GM12873 (cell line): Measurements from ENCODE around the gene NT5DC2.

Experiments
- TF ChIP-seq, protein P1 (sequence below): IDR thresholded peaks from 2 replicates; pipeline ENCODE4 v1.5.1; 2012; ENCODE audit warnings: low read depth, mild to moderate bottlenecking, moderate library complexity, low read length, control low read depth; ENCODE audit not compliant: insufficient read depth; ENCODE audit errors: missing control alignments

NT5DC2 gene

DNA sequence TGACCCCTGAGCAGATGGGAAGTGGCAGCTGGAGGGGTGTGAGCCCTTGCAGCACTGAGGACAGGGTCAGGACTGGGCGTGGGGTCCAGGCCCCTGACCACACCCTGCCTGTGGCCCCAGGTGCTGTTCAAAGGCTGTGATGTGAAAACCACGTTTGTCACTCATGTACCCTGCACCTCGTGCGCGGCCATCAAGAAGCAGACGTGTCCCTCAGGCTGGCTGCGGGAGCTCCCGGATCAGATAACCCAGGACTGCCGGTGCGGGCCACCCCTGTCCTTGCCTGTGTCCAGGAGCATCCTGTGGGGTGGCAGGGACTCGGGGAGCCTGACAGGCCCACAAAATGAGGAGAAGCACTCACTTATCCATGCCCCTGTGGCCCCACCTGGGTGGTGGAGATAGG lies 32.6 kb downstream of the NT5DC2 start:
- TF ChIP-seq, protein P1, sequence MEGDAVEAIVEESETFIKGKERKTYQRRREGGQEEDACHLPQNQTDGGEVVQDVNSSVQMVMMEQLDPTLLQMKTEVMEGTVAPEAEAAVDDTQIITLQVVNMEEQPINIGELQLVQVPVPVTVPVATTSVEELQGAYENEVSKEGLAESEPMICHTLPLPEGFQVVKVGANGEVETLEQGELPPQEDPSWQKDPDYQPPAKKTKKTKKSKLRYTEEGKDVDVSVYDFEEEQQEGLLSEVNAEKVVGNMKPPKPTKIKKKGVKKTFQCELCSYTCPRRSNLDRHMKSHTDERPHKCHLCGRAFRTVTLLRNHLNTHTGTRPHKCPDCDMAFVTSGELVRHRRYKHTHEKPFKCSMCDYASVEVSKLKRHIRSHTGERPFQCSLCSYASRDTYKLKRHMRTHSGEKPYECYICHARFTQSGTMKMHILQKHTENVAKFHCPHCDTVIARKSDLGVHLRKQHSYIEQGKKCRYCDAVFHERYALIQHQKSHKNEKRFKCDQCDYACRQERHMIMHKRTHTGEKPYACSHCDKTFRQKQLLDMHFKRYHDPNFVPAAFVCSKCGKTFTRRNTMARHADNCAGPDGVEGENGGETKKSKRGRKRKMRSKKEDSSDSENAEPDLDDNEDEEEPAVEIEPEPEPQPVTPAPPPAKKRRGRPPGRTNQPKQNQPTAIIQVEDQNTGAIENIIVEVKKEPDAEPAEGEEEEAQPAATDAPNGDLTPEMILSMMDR = no peak

DNA sequence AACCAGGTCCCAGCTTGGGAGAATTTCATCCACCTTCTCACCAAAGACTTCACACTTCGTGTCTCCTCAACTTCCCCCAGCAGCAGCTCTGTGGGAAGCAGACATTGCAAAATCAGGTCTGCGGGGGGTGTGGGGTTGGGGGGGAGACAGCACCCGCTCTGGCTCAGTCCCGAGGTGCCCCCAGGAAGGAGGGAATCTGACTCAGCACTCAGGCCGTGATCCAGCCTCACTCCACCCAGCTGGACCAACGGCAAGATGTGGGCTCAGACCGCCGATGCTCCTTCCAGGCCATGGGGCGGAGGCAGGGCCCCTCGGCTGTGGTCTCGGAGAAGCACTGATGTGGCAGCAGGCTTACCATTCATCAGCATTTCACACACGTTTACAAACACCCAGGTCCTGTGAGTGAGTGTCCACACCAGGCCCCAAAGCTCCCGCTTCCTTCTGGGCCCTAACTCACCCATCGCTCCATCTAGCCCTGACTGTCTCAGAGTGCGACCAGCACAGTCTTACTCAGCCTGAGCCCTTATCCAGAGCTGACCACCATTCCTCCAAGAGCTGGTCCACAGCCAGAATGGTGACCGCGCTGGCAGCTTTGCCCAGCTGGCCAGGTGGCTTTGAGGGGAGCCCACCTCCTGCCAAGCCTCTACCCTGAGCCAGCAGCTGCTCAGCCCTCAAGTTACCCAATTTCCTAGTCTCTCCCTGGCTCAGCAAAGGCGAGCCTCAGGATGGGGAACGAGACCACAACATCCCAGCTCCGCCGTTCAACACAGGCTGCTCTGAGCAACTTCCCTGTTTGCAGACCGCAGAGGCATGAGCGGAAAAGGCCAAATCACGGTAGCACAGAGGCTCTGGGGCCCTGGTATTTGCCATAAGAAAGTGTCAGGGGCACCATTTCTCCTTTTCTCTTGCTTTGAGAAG lies 35.3 kb downstream of the NT5DC2 start:
- TF ChIP-seq, protein P1 = no peak

DNA sequence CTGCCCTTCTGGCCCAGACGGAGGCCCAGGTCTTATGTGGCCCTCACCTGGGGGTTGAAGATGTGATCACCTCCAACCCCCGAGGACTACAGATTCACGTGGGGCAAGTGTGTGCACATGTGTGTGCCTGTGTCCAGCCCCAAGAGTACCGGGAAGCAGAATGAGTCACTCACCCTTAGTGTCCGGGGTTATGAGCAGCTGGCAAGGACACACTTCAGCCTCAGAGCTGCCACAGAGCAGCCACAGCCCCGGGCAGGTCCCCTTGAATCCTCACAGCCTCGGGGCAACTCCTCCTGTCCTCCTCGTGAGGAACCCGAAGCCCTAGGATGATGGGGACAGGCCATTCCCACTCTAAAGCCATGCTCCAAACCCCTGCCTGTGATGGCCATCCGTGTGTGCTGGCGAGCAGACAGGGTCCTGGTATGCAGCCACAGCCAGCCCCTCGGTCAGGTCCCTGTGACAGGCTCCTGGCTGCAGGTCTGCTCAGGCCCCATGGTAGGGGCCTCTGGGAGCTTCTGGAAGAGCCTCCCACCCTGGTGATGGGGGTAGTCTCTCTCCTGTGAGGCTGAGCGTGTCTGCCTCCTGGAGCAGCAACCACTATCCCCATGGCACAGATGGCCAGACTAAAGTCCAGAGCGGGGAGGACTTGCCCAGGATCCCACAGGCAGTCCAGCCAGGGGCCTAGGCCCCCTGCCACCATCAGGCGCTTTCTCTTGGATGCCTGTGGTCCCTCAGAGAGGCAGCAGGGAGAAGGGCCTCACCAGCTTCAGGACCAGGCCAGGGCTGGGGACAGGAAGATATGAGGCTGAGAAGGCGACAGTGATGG lies 37.7 kb downstream of the NT5DC2 start:
- TF ChIP-seq, protein P1 = no peak

DNA sequence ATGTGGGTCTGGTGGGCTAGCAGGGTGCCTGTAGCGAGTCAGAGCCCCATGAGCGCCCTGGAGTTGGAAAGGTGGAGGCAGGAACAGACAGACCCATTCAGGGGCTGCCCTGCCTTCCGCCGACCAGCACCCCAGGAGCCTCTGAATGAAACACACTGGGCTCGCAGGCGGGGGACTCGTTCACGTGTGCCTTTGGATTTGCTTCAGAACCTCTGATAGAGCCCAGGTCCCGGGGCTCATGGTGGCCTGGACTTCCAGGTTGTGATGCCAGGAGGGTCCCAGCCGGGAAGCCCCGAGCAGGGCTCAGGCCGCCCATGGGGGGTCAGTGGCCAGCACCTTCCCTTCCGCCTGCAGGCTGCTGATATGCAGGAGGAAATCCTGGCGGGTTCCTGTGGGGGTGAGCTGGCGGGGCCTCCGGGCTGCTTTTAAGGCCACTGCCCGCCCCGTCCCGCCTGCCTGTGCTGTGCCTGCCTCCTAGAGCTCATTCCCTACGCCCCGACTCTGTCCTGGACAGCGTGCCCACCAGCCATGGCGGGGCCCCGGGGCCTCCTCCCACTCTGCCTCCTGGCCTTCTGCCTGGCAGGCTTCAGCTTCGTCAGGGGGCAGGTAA lies 38.7 kb downstream of the NT5DC2 start, which contains the start of gene STAB1:
STAB1 (plus strand) TSS at position 453 of the 610 bp plus-strand sequence; CDS start at position 529, 76 bp downstream.
- TF ChIP-seq, protein P1 = no peak

DNA sequence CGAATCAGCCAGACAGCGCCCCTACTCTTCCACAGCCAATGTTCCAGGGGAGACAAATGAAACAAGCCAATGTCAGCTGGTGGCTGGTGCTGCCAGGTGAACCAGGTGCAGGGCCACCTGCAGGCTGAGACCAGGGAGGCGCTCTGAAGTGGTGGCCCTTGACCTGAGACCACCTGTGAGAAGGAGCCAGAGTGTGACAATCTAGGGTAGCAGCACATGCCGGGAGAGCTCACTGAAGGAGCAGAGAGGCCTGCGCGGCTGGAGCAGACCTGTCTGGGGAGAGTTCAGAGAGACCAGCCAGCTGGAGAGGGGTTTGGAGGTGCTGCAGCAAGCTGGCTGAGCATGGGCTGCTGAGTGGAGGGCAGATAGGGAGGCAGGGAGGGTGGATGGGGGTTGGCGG lies 39.2 kb downstream of the NT5DC2 start:
- TF ChIP-seq, protein P1 = no peak

GRCh38 chr3:52493232-52494017 lies 40.2 kb downstream of the NT5DC2 start:
- TF ChIP-seq, protein P1 = no peak
